GM12865 (cell line): ENCODE measurements around the gene LAMC2.

ENCODE experiments used
- DNase-seq: peaks from one replicate; pipeline ENCODE4 v3.0.0; 2010; ENCODE audit warnings: low read depth
- H3K4me3 ChIP-seq: 2 replicates; pipeline ENCODE4 v1.5.1; 2011; ENCODE audit warnings: mild to moderate bottlenecking, low read depth, low read length, control low read depth
- CTCF ChIP-seq: IDR thresholded peaks from 2 replicates; pipeline ENCODE4 v1.5.1; 2011; ENCODE audit warnings: low read length, control low read depth, low read depth, inconsistent platforms; ENCODE audit not compliant: insufficient read depth; ENCODE audit errors: missing control alignments

The LAMC2 gene

DNA sequence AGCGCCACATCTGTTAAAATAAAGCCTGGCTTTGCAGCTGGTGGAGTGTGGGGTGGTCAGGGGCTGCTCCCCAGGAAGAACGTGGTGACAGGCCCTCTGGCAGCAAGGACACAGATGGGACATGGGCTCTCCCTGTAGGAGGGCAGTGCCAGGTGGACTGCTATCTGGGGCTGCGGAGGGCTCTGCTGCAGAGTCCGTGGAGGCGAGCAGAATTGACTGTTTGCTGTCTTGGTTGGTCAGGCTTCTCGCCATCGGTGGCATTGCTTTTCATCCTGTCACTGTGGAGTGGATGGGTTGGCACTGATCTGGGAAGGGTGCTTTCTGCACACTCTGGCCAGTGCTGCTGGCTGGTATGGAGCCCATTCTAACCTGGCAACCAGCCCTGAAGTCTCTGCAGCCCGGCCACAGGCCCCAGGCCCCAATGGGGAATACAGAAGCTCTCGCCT lies 103.0 kb downstream of the LAMC2 start:
- no peak for DNase-seq

GRCh38 chr1:183290628-183291027 lies 104.6 kb downstream of the LAMC2 start:
- no peak overlapping the region for H3K4me3 ChIP-seq
- no peak for TF ChIP-seq CTCF
- no peak for DNase-seq

More for the DNA sequence above, 103.0 kb downstream of the LAMC2 start:
- no peak for TF ChIP-seq CTCF
- no peak overlapping the region for H3K4me3 ChIP-seq

GRCh38 chr1:183291216-183291762 lies 105.2 kb downstream of the LAMC2 start:
- no peak for DNase-seq
- H3K4me3 ChIP-seq = no peak overlapping the region
- TF ChIP-seq CTCF = no peak

DNA sequence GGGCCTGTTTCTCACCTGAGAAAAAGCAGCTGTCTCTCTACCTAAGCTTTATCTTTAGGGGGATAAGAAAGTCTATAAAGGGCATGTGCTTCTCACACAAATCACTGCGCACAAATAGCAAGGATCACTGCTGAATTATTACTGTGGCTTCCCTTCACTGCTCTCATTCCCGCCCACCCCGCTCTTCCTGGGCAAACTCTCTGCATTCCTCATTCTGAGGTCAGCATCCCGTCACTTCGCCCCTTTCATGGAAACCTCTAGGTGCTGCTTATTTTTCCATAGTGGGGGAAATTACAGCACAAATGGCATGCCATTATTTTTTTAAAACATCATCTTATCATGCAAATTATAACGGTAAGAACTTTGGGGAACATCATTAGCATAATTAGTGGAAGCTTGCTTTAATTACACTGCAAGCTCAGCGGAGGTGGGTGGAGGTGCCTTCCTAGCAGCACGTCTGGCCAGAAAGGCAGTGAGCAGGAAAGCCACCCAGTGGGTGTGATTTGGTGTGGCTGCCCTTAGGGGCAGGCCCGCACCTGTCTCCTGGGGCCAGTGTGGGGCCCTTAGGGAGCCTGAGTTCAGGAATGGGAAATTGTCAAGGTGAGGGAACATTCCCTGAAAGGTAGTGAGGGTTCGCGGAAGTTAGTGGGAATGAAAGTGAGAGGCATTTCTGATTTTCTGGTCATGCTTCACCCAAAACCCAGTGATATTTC lies 105.9 kb downstream of the LAMC2 start:
- no peak for DNase-seq
- H3K4me3 ChIP-seq = no peak overlapping the region
- TF ChIP-seq CTCF = no peak

DNA sequence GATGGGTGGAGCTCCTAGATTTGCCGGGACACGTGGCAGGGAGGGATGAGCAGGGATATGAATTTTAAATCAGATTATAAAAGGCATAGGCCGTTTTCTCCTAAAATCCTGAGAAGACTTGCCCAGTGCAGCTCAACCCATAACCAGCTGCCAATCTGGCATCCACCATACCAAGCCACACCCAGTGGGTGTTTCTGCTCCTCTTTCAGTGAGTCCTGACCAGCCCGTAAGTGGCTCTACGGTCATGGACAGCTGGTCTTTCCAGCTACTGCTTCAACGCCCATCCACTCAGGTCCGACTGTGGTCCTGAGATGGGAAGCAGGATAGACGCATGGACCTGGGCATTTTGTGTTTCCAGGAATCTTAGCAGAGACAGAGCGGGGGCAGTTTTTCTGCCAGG lies 107.2 kb downstream of the LAMC2 start:
- TF ChIP-seq CTCF = no peak
- H3K4me3 ChIP-seq = no peak overlapping the region
- DNase-seq = no peak

GRCh38 chr1:183293876-183294275 lies 107.8 kb downstream of the LAMC2 start:
- H3K4me3 ChIP-seq = no peak overlapping the region
- no peak for DNase-seq

More at GRCh38 chr1:183293876-183294275, 107.8 kb downstream of the LAMC2 start:
- no peak for TF ChIP-seq CTCF
